NK-92 treated with Interleukin-12 subunit alpha and Interleukin-12 subunit beta, amount 100 ng/mL, for 24 hours (cell line): ENCODE results near the gene NEB.

Experiments
- DNase-seq: peaks from one replicate; lab custom pipeline; 2025; lab: John Stamatoyannopoulos, UW

Gene NEB

GRCh38 chr2:151695778-151696177 is 38.5 kb downstream of the NEB start:
- no peak for DNase-seq

GRCh38 chr2:151691631-151692030 is 42.6 kb downstream of the NEB start:
- no peak for DNase-seq

GRCh38 chr2:151688719-151689118 is 45.6 kb downstream of the NEB start:
- no peak for DNase-seq

GRCh38 chr2:151682459-151683003 is 51.7 kb downstream of the NEB start:
- DNase-seq: no peak

- DNase-seq: no peak
These were observed 53.2 kb downstream of the NEB start for GRCh38 chr2:151681051-151681450.

GRCh38 chr2:151679994-151680393 is 54.3 kb downstream of the NEB start:
- no peak for DNase-seq

GRCh38 chr2:151678849-151679248 is 55.4 kb downstream of the NEB start:
- DNase-seq: no peak

GRCh38 chr2:151673016-151673415 is 61.3 kb downstream of the NEB start:
- DNase-seq: no peak

GRCh38 chr2:151672277-151672676 is 62.0 kb downstream of the NEB start:
- no peak for DNase-seq

- DNase-seq: no peak
These were observed 63.3 kb downstream of the NEB start for GRCh38 chr2:151670846-151671597.

- no peak for DNase-seq
These were observed 63.9 kb downstream of the NEB start for GRCh38 chr2:151670346-151670745.

GRCh38 chr2:151669585-151670081 is 64.6 kb downstream of the NEB start:
- DNase-seq: peak; percentile 47

- DNase-seq: no peak
These were observed 65.5 kb downstream of the NEB start for GRCh38 chr2:151668737-151669136.

- no peak for DNase-seq
These were observed 68.3 kb downstream of the NEB start for GRCh38 chr2:151665959-151666358.

- DNase-seq: no peak
These were observed 69.8 kb downstream of the NEB start for GRCh38 chr2:151664520-151664919.

- no peak for DNase-seq
These were observed 72.7 kb downstream of the NEB start for GRCh38 chr2:151661625-151662024.

- DNase-seq: no peak
These were observed 76.2 kb downstream of the NEB start for GRCh38 chr2:151658081-151658480.

- DNase-seq: no peak
These were observed 76.6 kb downstream of the NEB start for GRCh38 chr2:151657667-151658076.

GRCh38 chr2:151655663-151656398 is 78.4 kb downstream of the NEB start:
- no peak for DNase-seq

GRCh38 chr2:151654891-151655290 is 79.4 kb downstream of the NEB start:
- DNase-seq: no peak

GRCh38 chr2:151654085-151654484 is 80.2 kb downstream of the NEB start:
- no peak for DNase-seq

GRCh38 chr2:151651274-151651673 is 83.0 kb downstream of the NEB start:
- no peak for DNase-seq

- DNase-seq: no peak
These were observed 83.8 kb downstream of the NEB start for GRCh38 chr2:151650456-151650855.
